ENCODE measurements around the gene UBR4.

- TF ChIP-seq POLR2A (IDR thresholded peaks at IDR 0.05; ENCODE audit: low read depth) (no peak), CTCF (IDR thresholded peaks at IDR 0.05) (no peak)
Measured at GRCh38 chr1:19074361-19074901, 135.6 kb downstream of the UBR4 start.

Measured in esophagus muscularis mucosa (tissue), 3 donors.